Nucleus accumbens (tissue), 56 donors: ENCODE data around the gene MACROD2.

Experiments used
- DNase-seq, 56 donors: peaks; one replicate each; lab custom pipeline; 2025; lab: John Stamatoyannopoulos, UW

MACROD2 gene

GRCh38 chr20:15603978-15604805 lies 1608.9 kb downstream of the MACROD2 start:
- no peak for DNase-seq

- no peak for DNase-seq
These were observed 1614.6 kb downstream of the MACROD2 start for GRCh38 chr20:15609921-15610320.

- no peak for DNase-seq
These were observed 1615.5 kb downstream of the MACROD2 start for GRCh38 chr20:15610787-15611186.

GRCh38 chr20:15611541-15611940 lies 1616.2 kb downstream of the MACROD2 start:
- DNase-seq, result no peak

GRCh38 chr20:15612198-15612597 lies 1616.9 kb downstream of the MACROD2 start:
- no peak for DNase-seq

- DNase-seq, result no peak
These were observed 1617.5 kb downstream of the MACROD2 start for GRCh38 chr20:15612769-15613168.

- DNase-seq, result no peak
These were observed 1618.2 kb downstream of the MACROD2 start for GRCh38 chr20:15613530-15613929.

- no peak for DNase-seq
These were observed 1621.3 kb downstream of the MACROD2 start for GRCh38 chr20:15616626-15617025.

- DNase-seq, result no peak
These were observed 1622.8 kb downstream of the MACROD2 start for GRCh38 chr20:15618110-15618509.

- no peak for DNase-seq
These were observed 1623.6 kb downstream of the MACROD2 start for GRCh38 chr20:15618912-15619311.

GRCh38 chr20:15619341-15619740 lies 1624.0 kb downstream of the MACROD2 start:
- DNase-seq, result no peak

- DNase-seq, result no peak
These were observed 1624.5 kb downstream of the MACROD2 start for GRCh38 chr20:15619816-15620215.

GRCh38 chr20:15622368-15622767 lies 1627.1 kb downstream of the MACROD2 start:
- no peak for DNase-seq

GRCh38 chr20:15623215-15623614 lies 1627.9 kb downstream of the MACROD2 start:
- DNase-seq, result no peak

GRCh38 chr20:15625981-15626380 lies 1630.7 kb downstream of the MACROD2 start:
- no peak for DNase-seq

GRCh38 chr20:15627089-15627488 lies 1631.8 kb downstream of the MACROD2 start:
- DNase-seq, result no peak

- no peak for DNase-seq
These were observed 1632.2 kb downstream of the MACROD2 start for GRCh38 chr20:15627501-15627903.

- DNase-seq, result no peak
These were observed 1633.6 kb downstream of the MACROD2 start for GRCh38 chr20:15628851-15629353.

- DNase-seq, result no peak
These were observed 1635.0 kb downstream of the MACROD2 start for GRCh38 chr20:15630360-15630759.

GRCh38 chr20:15632680-15633079 lies 1637.4 kb downstream of the MACROD2 start:
- DNase-seq, result no peak

- no peak for DNase-seq
These were observed 1638.8 kb downstream of the MACROD2 start for GRCh38 chr20:15634102-15634501.

GRCh38 chr20:15637546-15637945 lies 1642.2 kb downstream of the MACROD2 start:
- DNase-seq, result no peak
